GM21576 (cell line): ENCODE measurements around the gene SMAD3.

ENCODE experiments used
- ATAC-seq: cut with Tn5 transposase; IDR thresholded peaks from one replicate; pipeline ENCODE4 v1.9.1; 2021; ENCODE audit warnings: mild to moderate bottlenecking, moderate library complexity; ENCODE audit not compliant: unreplicated experiment

Gene SMAD3

GRCh38 chr15:67194171-67195114 lies 129.0 kb downstream of the SMAD3 start:
- no peak for ATAC-seq

GRCh38 chr15:67195305-67195704 lies 129.9 kb downstream of the SMAD3 start:
- no peak for ATAC-seq

DNA sequence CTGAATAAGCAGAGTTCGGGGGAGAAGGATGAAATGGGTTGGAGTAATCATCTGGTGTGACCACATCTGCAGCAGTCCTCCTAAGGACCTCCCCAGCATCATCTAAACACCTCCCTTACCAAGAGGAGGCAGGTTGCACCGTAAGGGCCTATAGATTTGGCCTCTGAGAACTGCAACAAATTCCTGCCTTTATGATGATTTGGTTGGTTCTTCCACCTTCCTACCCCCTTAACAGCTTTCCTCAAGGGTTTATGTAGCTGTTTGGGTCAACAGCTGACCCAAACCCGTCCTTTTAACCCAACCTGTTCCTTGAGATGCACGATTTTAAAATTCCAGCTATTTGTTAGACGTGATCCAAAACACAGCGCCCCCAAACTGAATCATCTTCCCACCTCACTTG lies 130.8 kb downstream of the SMAD3 start:
- ATAC-seq, result no peak

GRCh38 chr15:67196672-67197363 lies 131.4 kb downstream of the SMAD3 start:
- no peak for ATAC-seq

DNA sequence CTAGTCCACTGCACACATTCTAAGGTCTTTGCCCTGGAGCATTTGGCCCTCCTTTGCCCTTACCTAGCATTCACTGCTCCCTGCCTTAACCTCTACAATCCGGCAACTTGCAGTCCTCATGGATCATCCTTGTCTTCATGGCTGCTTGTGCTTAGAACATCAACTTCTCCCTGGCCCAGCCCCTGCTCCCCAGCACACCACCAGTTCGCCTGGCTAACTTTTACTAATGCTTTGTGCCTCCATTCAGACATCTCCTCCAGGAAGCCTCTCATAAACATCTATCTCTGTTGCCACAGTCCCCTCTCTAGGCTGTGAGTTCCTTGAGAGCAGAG lies 131.9 kb downstream of the SMAD3 start:
- no peak for ATAC-seq

DNA sequence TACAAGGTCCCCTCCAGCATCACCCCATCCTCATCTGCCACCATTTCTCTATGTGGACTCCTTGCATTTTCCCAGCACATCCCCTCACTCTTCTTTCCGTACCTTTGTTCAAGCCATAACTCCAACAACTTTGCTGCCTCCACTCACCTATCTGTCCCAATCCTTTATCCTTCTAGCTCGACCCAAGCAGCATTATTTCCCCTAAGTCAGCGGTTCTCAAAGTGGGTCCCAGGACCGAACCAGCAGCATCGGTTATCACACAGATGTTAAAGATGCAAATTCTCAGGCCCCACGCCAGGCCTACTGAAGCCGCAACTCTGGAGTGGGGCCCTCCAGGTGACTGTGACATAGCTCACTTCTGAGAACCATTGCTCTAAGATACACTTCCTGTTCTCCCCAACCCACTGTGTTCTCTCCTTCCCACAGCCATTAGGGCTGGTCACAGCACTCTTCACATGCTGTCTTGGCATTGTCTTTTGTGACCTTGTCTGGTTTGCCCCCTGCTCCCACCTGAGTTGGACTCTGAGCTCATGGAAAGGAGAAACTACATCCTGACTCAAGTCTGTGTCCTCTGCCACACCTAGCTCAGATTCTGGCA lies 132.9 kb downstream of the SMAD3 start:
- no peak for ATAC-seq

DNA sequence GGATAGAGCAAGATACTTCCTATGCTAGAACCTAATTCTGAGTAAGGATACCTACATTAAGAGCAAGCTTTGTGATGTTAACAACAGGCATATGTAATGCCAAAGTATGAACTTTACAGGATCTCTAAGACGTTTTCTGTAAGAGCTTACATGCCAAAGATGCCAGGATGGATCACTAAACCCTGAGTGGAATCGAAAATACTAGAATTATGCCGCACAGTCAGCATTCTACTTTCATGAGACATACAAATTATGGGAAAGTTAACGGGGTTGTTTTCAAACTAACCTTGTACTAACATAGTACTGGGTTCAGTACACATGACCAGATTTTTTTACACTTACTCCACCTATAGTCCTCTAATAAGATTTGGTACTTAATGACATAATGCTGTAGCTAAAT lies 134.0 kb downstream of the SMAD3 start:
- ATAC-seq, result no peak

DNA sequence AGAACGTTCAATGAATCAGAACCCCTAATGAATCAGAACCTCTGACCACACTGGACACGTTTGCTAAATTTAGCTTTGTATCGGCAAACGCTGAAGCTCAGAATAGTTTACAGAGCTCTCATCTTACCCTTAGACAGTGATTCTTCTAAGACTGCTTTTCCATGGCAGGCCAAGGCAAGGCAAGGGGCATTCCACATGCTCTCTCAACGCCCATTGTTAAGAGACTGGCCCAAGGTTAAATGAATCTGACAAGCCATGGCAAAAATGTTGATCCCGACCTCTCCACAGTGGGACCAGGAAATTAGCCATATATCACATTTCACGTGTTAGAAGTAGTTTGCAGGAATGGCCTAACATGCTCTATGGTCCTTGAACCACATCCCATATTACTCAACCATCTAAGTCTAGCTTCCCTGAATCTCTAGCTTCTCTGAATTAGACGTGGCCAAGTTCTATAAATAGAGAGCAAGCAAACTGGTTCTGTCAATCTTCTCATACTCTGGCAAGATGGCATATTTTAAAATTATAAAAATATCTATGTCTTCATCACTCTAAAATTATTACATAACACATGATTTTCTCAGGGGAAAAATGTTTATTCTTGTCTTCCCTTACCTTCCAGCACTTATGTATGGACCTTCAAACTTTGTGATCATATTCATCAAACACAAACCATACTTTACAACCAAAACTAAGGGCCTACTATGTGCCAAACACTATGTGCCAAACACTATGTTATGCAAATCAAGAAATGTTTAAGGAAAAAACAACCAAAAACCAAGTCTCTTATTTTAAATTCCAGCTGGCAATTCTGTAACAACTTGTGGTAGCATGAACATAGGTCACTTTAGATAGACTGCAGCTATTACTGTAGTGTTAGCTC lies 134.7 kb downstream of the SMAD3 start:
- no peak for ATAC-seq

- no peak for ATAC-seq
These were observed 135.7 kb downstream of the SMAD3 start for GRCh38 chr15:67201136-67201535.

DNA sequence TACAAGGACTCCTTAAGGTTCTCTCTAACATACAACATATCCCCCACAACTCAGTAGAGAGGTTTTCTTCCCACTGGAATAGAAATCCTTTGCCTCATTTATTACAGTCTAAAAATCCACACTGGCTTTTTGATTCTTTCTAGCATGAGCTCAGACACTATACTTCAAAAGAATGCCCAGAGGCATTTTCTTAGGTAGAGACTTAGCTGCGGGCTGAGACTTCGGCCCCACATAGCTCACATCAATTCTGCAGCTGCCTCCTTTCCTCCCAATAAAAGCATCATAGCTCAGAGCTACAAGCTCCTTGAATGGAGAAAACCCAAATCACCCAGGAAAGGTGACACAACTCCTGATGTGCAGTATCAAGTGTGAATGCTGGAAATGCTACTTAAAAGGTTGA lies 136.7 kb downstream of the SMAD3 start:
- ATAC-seq, result no peak

GRCh38 chr15:67202991-67203390 lies 137.6 kb downstream of the SMAD3 start:
- no peak for ATAC-seq

DNA sequence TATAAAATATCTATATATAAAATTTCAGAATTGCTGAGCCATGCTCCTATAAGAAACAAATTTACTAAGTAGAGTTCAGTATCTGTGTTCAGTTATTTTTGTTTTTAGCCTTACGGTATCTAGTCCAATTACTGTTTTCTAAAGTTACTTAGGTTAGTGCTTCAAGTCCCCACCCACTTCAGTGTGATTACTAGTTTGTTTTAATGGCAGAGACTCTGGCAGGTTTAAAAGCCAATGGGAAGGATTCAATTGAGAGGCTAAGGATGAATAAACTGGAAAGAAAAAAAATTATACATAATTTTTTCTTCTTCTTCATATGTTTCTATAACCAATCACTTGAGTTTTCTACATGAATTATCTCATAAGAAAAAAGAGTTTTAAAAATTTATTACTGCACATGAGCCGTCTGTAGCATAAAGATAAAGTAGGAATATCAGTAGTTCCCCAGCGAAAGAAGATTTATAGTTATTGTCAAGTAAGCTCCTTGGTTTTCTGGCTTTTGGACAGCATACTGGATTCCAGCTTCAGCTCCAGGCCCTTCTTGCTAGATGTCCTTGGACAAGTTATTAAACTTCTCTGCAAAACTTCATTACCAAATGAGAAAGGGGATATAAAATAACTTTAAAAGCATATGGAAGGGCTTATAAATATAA lies 142.3 kb downstream of the SMAD3 start:
- no peak for ATAC-seq

DNA sequence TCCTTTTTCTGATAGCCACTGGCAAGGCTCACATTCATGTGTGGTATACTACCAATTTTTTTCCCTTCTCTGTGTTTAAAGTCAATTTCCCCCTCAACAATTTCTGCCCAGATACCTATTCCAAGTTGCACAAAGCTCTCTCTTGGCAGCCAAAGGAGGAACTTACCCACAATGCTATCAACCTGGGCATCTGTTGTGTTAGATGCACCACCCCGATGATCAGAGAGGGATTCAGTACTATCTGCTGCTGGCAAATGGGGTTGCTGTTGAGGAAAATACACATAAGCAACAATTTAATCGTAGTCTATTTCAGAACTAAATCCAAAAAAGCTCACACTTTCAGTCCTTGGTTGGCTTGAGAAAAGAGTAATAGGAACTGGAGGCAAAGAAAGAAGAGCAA lies 143.0 kb downstream of the SMAD3 start:
- ATAC-seq, result no peak

GRCh38 chr15:67210555-67211168 lies 145.3 kb downstream of the SMAD3 start:
- ATAC-seq, result no peak

GRCh38 chr15:67212684-67213367 lies 147.4 kb downstream of the SMAD3 start:
- no peak for ATAC-seq

DNA sequence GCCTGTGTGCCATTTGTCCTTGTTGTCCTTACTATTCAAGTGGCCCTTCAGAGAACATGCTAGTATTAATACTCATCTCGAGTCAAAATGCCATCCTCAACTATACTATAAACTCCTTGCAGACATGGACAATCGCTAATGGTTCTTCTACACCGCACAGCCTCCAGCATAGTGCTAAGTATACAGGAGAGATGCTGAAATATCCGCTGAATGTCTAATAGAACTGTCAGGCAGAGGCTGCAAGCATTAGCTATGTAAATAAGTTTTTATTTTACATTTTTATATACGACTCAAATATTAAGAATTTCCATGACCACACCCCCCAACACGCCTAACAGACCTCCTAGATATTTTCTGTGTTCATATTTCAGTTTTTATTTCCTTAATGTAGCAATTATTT lies 149.7 kb downstream of the SMAD3 start:
- no peak for ATAC-seq

- ATAC-seq, result no peak
These were observed 151.5 kb downstream of the SMAD3 start for GRCh38 chr15:67216859-67217258.

DNA sequence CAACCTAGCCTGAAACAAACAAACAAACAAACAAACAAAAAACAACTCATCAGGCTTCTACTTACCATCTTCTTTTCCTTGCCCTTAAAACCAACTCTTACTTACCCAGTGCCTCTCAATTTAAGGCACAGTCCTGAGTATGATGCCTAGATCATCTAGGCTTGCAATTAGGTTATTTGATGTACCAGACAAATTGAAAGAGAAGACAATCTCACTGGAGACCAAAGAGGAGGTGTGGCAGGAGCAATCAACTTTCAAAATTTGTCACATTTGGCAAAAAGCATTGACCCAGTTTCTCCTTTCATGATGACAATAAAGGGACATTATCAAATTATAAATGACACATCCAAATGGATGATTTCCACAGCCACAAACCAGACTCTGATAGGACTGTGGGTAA lies 153.0 kb downstream of the SMAD3 start:
- no peak for ATAC-seq

DNA sequence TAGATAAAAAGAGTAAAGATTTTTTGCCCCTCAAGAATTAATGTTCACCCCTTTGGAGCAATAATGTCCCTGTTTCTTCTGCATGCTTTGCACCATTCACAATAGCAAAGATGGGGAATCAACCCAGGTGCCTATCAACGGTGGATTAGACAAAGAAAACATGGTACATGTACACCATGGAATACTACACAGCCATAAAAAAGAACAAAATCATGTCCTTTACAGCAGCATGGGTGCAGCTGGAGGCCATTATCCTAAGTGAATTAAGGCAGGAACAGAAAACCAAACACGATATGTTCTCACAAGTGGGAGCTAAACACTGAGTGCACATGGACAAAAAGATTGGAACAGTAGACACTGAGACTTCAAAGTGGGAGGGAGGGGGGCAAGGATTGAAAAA lies 153.9 kb downstream of the SMAD3 start:
- no peak for ATAC-seq
